GM06990 (cell line): ENCODE results near the gene COL8A1.

Experiments
- DNase-seq: peaks from one replicate; pipeline ENCODE4 v3.0.0-alpha.2; 2011; ENCODE audit not compliant: insufficient read length; ENCODE audit errors: extremely low read depth
- H3K27me3 ChIP-seq: replicated peaks from 2 replicates; pipeline ENCODE4 v1.6.0; 2011; ENCODE audit warnings: low read length; ENCODE audit not compliant: control insufficient read depth, insufficient read depth
- H3K36me3 ChIP-seq: 2 replicates; pipeline ENCODE4 v1.5.1; 2011; ENCODE audit warnings: low read length; ENCODE audit not compliant: control insufficient read depth, insufficient read depth
- H3K4me3 ChIP-seq: replicated peaks from 2 replicates; pipeline ENCODE4 v1.5.1; 2011; ENCODE audit warnings: low read depth, mild to moderate bottlenecking, control low read depth, low read length
- TF ChIP-seq, protein P1 (sequence below): IDR thresholded peaks from 2 replicates; pipeline ENCODE4 v1.5.1; 2011; ENCODE audit warnings: low read length, control low read depth, mild to moderate bottlenecking, inconsistent platforms; ENCODE audit not compliant: insufficient read depth, poor library complexity, severe bottlenecking

COL8A1 gene

GRCh38 chr3:99656624-99657023 lies 18.2 kb downstream of the COL8A1 start:
- no peak overlapping the region for H3K4me3 ChIP-seq

DNA sequence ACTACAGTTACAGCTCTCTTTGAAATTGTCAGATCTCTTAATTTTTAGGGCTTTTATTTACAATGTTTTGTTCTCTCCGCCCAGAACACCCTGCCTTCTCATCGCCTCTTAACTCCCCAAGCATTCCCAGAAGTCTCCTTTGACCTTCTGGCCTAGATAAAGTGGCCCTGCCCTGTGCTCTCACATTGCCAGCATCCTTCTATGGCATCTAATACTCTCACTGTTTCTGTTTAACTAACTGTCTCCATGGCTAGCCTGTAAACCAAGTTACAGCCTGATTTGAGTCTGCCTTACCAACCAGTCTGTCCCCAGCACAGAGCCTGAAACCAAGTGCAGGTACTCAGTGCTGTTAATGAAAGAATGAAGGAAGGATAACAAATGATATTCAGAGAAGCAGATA lies 19.9 kb downstream of the COL8A1 start:
- TF ChIP-seq, protein P1, sequence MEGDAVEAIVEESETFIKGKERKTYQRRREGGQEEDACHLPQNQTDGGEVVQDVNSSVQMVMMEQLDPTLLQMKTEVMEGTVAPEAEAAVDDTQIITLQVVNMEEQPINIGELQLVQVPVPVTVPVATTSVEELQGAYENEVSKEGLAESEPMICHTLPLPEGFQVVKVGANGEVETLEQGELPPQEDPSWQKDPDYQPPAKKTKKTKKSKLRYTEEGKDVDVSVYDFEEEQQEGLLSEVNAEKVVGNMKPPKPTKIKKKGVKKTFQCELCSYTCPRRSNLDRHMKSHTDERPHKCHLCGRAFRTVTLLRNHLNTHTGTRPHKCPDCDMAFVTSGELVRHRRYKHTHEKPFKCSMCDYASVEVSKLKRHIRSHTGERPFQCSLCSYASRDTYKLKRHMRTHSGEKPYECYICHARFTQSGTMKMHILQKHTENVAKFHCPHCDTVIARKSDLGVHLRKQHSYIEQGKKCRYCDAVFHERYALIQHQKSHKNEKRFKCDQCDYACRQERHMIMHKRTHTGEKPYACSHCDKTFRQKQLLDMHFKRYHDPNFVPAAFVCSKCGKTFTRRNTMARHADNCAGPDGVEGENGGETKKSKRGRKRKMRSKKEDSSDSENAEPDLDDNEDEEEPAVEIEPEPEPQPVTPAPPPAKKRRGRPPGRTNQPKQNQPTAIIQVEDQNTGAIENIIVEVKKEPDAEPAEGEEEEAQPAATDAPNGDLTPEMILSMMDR, result no peak
- H3K4me3 ChIP-seq, result no peak overlapping the region
- H3K27me3 ChIP-seq, result no peaks in the 10 kb centered on the region
- H3K36me3 ChIP-seq, result no peaks in the 10 kb centered on the region
- no peak for DNase-seq

More at GRCh38 chr3:99656624-99657023, 18.2 kb downstream of the COL8A1 start:
- DNase-seq, result no peak
- TF ChIP-seq, protein P1, result no peak
- Histone ChIP-seq H3K36me3 (no peaks in the 10 kb centered on the region), H3K27me3 (no peaks in the 10 kb centered on the region)

DNA sequence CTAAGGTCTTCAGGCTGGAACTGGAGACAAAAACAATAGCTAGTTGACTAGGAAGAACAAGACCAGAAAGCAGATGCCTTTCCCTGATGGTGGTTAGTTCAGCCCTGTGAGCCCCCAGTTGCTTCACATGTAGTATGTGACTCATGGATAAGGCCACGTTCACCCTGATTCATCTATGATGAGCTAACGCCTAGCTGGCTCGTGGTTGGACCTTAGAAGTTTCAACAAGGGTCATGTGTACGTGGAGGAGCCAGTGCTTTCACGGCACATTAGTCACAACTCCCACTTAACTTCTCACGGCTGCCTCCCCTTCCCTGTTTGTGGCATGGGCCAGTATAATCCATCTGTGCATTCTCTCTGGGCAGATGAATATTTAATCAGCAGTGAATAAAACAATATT lies 20.6 kb downstream of the COL8A1 start:
- Histone ChIP-seq H3K36me3 (no peaks in the 10 kb centered on the region), H3K4me3 (no peak overlapping the region), H3K27me3 (no peaks in the 10 kb centered on the region)
- TF ChIP-seq, protein P1, result no peak
- no peak for DNase-seq

DNA sequence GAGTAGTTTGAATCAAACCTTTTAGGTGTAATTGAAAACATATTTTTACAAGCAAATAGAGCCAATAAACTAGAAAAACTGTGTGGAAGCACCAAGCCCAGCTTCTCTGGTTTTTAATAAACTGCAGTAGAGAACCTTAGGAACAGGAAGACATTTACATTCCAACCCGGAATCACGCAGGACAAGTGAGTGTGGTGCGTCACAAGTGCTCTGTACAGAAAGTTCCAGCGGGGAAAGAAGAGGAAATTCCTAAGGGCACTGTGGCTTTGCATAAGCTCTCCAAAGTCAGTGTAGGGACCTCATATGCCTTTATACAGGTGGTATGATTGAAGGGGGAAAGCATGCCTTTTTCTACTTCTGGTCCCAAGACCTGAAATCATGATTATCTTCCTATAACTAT lies 21.6 kb downstream of the COL8A1 start:
- Histone ChIP-seq H3K4me3 (no peak overlapping the region), H3K27me3 (no peaks in the 10 kb centered on the region), H3K36me3 (no peaks in the 10 kb centered on the region)
- TF ChIP-seq, protein P1, result no peak
- DNase-seq, result no peak

GRCh38 chr3:99662838-99663570 lies 24.6 kb downstream of the COL8A1 start:
- no peak for DNase-seq
- H3K4me3 ChIP-seq, result no peak overlapping the region
- H3K36me3 ChIP-seq, result no peaks in the 10 kb centered on the region
- H3K27me3 ChIP-seq, result no peaks in the 10 kb centered on the region
- TF ChIP-seq, protein P1, result no peak
